ENCODE data around the gene NIM1K. TPM values are rescaled to one million over a fixed set of nuclear protein-coding genes. Genes with fewer than 3 reads are reported as not detected.

The NIM1K gene
- total RNA-seq, 1 donor from 2014 or later = 0.75 TPM

GRCh38 chr5:43209833-43210232 lies 17.8 kb downstream of the NIM1K start:
- no peak for DNase-seq (ENCODE audit: low read depth)
- TF ChIP-seq CTCF (conservative IDR thresholded peaks at IDR 0.05; ENCODE audit: low read depth, low read length) = no peak
- H3K4me3 ChIP-seq (ENCODE audit: low read depth, low read length) = no peak overlapping the region

DNA sequence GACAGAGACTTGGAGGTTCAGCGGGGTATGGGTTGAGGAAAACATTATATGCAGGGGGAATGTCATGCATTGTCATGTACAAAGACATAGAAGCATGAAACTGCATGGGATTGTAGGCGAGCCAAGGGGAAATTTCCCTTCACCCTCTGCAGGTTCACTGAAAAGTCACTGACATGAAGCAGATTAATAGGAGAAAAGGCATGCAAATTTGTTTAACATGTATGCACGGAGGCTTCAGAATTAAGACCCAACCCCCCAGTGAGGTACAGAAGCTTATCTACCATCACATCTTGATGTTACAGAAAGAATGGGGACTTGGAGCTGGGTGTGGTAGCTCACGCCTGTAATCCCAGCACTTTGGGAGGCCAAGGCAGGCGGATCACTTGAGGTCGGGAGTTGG lies 18.5 kb downstream of the NIM1K start:
- H3K4me3 ChIP-seq (ENCODE audit: low read depth, low read length) = no peak overlapping the region
- TF ChIP-seq CTCF (conservative IDR thresholded peaks at IDR 0.05; ENCODE audit: low read depth, low read length) = no peak
- no peak for DNase-seq (ENCODE audit: low read depth)

DNA sequence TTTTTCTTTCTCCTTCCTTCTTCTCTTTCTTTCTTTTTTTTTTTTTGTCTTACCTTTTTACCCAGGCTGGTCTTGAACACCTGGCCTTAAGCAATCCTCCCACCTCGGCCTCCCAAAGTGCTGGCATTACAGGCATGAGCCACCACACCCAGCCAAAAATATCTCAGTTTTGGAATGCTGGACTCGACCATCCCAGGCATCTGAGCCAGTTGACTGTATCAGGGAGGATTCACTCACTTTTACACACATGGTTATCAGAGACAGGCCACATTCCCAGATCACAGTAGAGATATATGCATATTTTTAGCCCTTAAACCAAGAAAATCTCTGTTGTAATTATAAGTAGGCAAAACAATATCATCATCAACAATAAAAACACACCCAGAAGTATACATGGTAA lies 21.9 kb downstream of the NIM1K start:
- no peak for TF ChIP-seq CTCF (conservative IDR thresholded peaks at IDR 0.05; ENCODE audit: low read depth, low read length)
- H3K4me3 ChIP-seq (ENCODE audit: low read depth, low read length) = no peak overlapping the region
- DNase-seq (ENCODE audit: low read depth) = no peak

DNA sequence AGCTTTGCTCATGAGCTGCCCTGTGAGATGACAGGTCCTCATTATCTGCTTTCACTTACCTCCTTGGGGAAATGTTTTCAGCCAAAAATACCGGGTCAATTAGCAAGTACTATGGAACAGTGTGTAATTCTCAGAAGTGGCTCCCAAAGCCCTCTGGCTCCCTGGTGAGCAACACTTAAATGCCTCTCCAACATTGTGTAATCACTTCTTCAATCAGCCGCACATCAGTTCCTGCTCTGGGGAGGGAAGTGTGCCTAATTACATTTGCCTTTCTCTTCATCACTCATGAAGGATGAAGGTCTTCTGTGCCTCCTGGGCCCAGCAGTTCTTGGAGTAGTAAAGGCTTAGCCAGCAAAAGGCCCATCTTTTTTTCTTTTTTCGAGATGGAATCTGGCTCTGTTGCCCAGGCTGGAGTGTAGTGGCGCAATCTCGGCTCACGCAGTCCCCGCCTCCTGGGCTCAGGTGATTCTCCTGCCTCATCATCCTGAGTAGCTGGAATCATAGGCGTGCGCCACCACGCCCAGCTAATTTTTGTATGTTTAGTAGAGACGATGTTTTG lies 23.1 kb downstream of the NIM1K start:
- no peak for TF ChIP-seq CTCF (conservative IDR thresholded peaks at IDR 0.05; ENCODE audit: low read depth, low read length)
- no peak for DNase-seq (ENCODE audit: low read depth)
- H3K4me3 ChIP-seq (ENCODE audit: low read depth, low read length) = no peak overlapping the region

DNA sequence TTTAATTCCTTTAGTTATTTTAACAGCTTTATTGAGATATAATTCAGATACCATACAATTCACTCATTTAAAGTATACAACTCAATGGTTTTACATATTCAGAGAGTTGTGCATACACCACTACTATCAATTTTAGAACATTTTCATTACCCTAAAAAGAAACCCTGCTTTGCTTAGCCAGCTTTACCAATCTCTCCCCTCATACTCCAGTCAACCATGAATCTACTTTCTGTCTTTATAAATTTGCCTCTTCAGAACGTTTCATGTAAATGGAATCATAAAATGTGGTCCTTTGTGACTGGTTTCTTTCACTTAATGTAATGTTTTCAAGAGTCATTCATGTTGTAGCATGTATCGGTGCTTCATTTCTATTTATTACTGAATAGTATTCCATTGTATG lies 24.9 kb downstream of the NIM1K start:
- TF ChIP-seq CTCF (conservative IDR thresholded peaks at IDR 0.05; ENCODE audit: low read depth, low read length) = no peak
- no peak overlapping the region for H3K4me3 ChIP-seq (ENCODE audit: low read depth, low read length)
- DNase-seq (ENCODE audit: low read depth) = no peak

DNA sequence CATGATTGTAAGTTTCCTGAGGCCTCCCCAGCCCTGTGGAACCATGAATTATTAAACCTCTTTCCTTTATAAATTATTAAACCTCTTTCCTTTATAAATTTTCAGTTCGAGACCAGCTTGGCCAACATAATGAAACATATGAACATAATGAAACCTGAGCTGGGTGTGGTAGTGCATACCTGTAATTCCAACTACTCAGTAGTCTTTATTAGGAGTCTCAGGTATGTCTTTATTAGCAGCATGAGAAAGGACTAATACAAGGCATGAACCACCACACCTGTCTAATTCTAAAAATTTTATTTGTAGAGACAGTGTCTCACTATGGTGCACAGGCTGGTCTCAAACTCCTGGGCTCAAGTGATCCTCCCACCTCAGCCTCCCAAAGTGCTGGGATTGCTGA lies 27.1 kb downstream of the NIM1K start:
- TF ChIP-seq CTCF (conservative IDR thresholded peaks at IDR 0.05; ENCODE audit: low read depth, low read length) = no peak
- DNase-seq (ENCODE audit: low read depth) = no peak

DNA sequence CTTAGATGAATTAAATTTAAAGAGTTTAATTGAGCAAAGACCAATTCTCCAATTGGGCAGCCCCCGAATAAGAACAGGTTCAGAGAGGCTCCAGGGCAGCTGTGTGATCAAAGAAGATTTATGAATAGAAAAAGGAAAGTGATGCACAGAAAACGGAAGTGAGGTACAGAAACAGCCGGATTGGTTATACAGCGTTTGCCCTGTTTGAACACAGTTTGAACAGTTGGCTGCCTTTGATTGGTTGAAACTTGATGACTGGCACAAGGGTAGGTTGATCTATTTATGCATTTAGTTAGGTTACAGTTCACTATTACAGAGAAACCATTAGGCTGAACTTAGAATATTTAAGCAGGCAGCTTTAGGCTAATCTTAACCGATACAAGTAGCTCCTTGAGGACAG lies 29.5 kb downstream of the NIM1K start:
- DNase-seq (ENCODE audit: low read depth) = no peak
- no peak for TF ChIP-seq CTCF (conservative IDR thresholded peaks at IDR 0.05; ENCODE audit: low read depth, low read length)

More for the DNA sequence above, 27.1 kb downstream of the NIM1K start:
- no peak overlapping the region for H3K4me3 ChIP-seq (ENCODE audit: low read depth, low read length)

More for the DNA sequence above, 29.5 kb downstream of the NIM1K start:
- no peak overlapping the region for H3K4me3 ChIP-seq (ENCODE audit: low read depth, low read length)

All from epithelial cell of proximal tubule (primary cell).